Karpas-422 (cell line): ENCODE data around the gene SPOCD1. TPM values are rescaled to one million over a fixed set of nuclear protein-coding genes. Genes with fewer than 3 reads are reported as not detected.

ENCODE experiments used
- DNase-seq: peaks from one replicate; pipeline ENCODE4 v3.0.0-alpha.2; 2015
- H2AFZ ChIP-seq: fragments of 200-600 bp; sonication (generic); 2 replicates; pipeline ENCODE4 v1.6.1; 2014; ENCODE audit warnings: antibody characterized with exemption, low read length, mixed read lengths
- H3K27ac ChIP-seq: fragments of 200-600 bp; sonication (generic); 2 replicates; pipeline ENCODE4 v1.5.1; 2014; ENCODE audit warnings: mild to moderate bottlenecking, low read length, moderate library complexity
- H3K27me3 ChIP-seq: fragments of 200-600 bp; sonication (generic); 2 replicates; pipeline ENCODE4 v1.6.1; 2014; ENCODE audit warnings: low read length, mixed read lengths
- H3K36me3 ChIP-seq: fragments of 200-600 bp; sonication (generic); 2 replicates; pipeline ENCODE4 v1.6.1; 2014; ENCODE audit warnings: low read length, mixed read lengths; ENCODE audit not compliant: insufficient read depth
- H3K4me1 ChIP-seq: fragments of 200-600 bp; sonication (generic); 2 replicates; pipeline ENCODE4 v1.6.1; 2014; ENCODE audit warnings: mild to moderate bottlenecking, low read length, mixed read lengths
- H3K4me2 ChIP-seq: fragments of 200-600 bp; sonication (generic); 2 replicates; pipeline ENCODE4 v1.6.1; 2014; ENCODE audit warnings: low read length, low read depth, mild to moderate bottlenecking; ENCODE audit not compliant: poor library complexity, severe bottlenecking
- H3K4me3 ChIP-seq: fragments of 200-600 bp; sonication (generic); 2 replicates; pipeline ENCODE4 v1.5.1; 2014; ENCODE audit warnings: mild to moderate bottlenecking, antibody characterized with exemption, low read length, mixed read lengths
- H3K79me2 ChIP-seq: fragments of 200-600 bp; sonication (generic); 2 replicates; pipeline ENCODE4 v1.6.1; 2014; ENCODE audit warnings: mild to moderate bottlenecking, low read length, mixed read lengths
- H3K9ac ChIP-seq: fragments of 200-600 bp; sonication (generic); 2 replicates; pipeline ENCODE4 v1.6.0; 2014; ENCODE audit warnings: low read length
- H3K9me2 ChIP-seq: fragments of 200-600 bp; sonication (generic), shearing (Covaris generic); replicated peaks from 2 replicates; pipeline ENCODE4 v1.6.0; 2014; ENCODE audit warnings: mild to moderate bottlenecking, low read length, moderate library complexity; ENCODE audit not compliant: insufficient read depth
- H3K9me3 ChIP-seq: fragments of 300-700, 200-600 bp; sonication (generic); 2 replicates; pipeline ENCODE4 v1.6.1; 2014; ENCODE audit warnings: low read length, mixed read lengths
- H4K20me1 ChIP-seq: fragments of 200-600 bp; sonication (generic); 2 replicates; pipeline ENCODE4 v1.6.1; 2014; ENCODE audit warnings: mild to moderate bottlenecking, antibody characterized with exemption, low read length, low read depth; ENCODE audit not compliant: insufficient read depth
- total RNA-seq: library from RNA; depleted of rRNA; stranded (reverse); fragments of >200 nt; shearing (Covaris generic); gene quantifications from 2 replicates; pipeline ENCODE4 v1.2.3, GENCODE V29; 2014; ENCODE audit warnings: low replicate concordance

SPOCD1 gene
- total RNA-seq, 1 experiment from 2014 or later: not detected

DNA sequence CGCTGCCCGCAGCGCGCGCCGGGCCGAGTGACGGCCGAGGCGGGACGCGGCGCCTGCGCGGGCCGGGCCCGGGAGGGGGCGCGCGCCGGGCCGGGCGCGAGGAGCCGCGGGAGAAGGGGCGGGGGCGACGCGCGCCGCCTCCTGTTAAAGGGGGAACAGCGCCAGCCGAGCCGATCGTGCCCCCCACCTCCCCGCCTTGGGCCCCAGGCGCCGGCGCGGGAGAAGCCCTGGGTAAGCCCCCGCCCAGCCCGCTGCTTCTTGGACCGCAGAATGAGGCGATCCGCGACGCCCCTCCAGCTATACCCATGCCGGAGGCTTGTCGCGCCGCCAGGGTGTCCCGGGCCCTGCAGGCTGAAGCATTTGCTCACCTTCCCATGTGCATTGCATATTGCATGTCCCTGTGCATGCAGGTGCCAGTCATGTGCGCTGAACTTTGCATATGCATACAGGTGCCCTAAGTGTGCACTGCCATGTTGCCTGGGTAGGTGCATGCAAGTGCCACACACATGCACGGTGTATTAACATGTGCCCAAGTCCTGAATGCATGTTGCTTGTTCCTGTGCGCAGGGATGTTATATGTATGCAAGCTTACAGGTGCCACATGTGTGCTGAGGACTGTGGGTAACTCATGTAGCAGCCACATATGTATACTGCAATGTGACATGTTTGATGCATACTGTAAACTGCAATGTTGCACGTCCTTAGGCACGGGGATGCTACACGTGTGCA, 51.3 kb downstream of the SPOCD1 start, which contains the start of gene ADGRB2:
Gene ADGRB2, minus strand, starts transcription at position 29 of the 729 bp plus-strand sequence. CDS start 7,119 bp downstream, outside the sequence.
- peak; percentile 81 for DNase-seq
- Histone ChIP-seq H3K27ac (peak within 1 kb of the TSS; percentile 65), H4K20me1 (peaks cover 29% of the 10 kb centered on the region), H3K27me3 (no peaks in the 10 kb centered on the region), H3K9me3 (no peaks in the 10 kb centered on the region), H2AFZ (no peak within 1 kb of the TSS), H3K36me3 (no peaks in the 10 kb centered on the region), H3K4me1 (peaks cover 66% of the 10 kb centered on the region), H3K4me3 (peak within 1 kb of the TSS; percentile 88), H3K9ac (peak within 1 kb of the TSS; percentile 80), H3K79me2 (0 out of 2 replicates have a peak, but pooled peaks cover 4% of the 10 kb centered on the region), H3K4me2 (peak within 1 kb of the TSS; percentile 92), H3K9me2 (no peaks in the 10 kb centered on the region)

DNA sequence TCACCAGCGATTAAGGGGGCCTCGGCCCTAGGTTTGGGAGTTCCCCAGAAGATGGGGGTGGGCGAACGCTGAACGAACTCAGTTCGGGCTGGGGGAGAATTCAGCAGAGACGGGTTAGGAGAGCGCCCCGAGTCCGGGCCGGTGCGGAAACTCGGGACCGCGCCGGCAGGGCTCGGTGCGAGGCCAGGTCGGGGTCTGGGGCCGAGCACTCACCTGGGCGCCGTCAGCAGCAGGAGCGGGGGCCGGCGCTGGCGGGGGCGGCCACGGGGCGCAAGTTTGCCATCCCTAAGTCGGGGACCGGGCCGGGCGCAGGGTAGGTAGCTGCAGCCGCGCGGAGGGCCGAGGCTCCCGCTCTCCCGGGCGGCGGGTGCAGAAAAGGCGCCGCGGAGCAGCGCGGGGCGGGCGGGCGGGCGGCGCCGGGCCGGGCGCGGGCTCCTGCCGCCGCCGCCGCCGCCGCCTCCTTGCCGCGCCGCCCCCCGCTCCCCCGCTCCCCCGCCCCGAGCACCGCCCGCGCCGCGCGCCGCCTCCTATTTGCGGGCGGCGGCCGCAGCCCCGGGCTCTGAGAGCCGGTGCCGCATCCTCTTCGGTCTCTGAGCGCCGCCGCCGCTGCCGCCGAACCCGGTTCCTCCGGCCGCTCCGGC, 52.0 kb downstream of the SPOCD1 start:
- peak; percentile 65 for DNase-seq
- H2AFZ ChIP-seq: no peak overlapping the region

DNA sequence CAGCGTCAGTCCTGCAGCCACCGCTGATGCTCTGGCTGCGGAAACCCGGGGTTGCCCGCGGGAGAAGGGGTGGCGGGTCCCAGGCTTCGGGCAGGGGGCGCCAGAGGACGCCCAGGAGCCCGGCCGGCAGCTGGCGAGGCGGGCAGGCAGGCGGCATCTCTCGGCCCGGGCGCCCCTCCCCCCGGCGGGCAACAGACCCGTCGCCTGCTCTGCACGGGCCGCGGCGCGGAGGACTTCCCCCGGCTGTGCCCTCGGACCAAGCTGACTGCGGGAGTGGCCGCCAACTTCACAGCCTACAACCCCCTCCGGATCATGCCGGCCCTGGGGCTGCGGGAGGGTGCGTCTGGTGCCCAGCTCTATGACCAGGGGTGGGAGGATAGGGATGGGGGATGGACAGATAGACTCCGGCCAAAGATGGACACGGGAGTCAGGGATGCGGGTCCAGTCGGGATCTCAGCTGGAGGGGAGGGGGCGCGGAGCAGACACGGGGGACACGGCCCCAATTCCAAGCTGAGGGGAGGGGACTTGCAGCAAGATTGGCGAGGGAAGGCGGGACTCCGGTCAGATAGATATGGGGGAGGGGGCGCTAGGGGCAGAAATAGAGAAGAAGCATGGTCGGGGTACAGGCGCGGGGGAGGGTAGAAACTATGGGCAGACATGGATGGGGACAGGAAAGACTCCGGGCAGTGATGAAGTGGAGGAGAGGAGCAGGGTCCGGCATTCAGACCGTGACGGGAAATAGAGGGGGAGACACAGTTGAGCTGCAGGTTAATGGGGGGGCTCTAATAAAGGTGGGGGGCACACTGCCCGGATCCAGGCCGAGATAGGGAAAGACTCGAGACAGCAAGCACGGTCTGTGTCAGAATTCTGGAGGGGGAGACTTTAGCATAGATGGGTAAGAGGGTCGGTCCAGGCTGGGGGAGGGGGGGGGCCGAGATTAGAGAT, 52.8 kb downstream of the SPOCD1 start:
- Histone ChIP-seq H3K4me2 (peak overlapping the region; percentile 92), H3K27ac (peak overlapping the region; percentile 36; the same call in 1 of the 2 replicates), H2AFZ (peak overlapping the region; percentile 70; the same call in 1 of the 2 replicates), H3K36me3 (no peaks in the 10 kb centered on the region), H3K4me1 (peaks cover 56% of the 10 kb centered on the region), H3K9ac (peak overlapping the region; percentile 80), H4K20me1 (peaks cover 40% of the 10 kb centered on the region), H3K9me3 (no peaks in the 10 kb centered on the region), H3K9me2 (no peaks in the 10 kb centered on the region), H3K27me3 (no peaks in the 10 kb centered on the region), H3K79me2 (0 out of 2 replicates have a peak, but pooled peaks cover 7% of the 10 kb centered on the region), H3K4me3 (peak overlapping the region; percentile 88)
- DNase-seq: peak; percentile 92

More for the DNA sequence above, 52.0 kb downstream of the SPOCD1 start:
- Histone ChIP-seq H3K27ac (peak overlapping the region; percentile 36; the same call in 1 of the 2 replicates), H3K9me2 (no peaks in the 10 kb centered on the region), H3K27me3 (no peaks in the 10 kb centered on the region), H4K20me1 (peaks cover 36% of the 10 kb centered on the region), H3K79me2 (0 out of 2 replicates have a peak, but pooled peaks cover 7% of the 10 kb centered on the region), H3K4me2 (peak overlapping the region; percentile 92), H3K4me1 (peaks cover 60% of the 10 kb centered on the region), H3K36me3 (no peaks in the 10 kb centered on the region), H3K4me3 (peak overlapping the region; percentile 88), H3K9me3 (no peaks in the 10 kb centered on the region), H3K9ac (peak overlapping the region; percentile 80)

DNA sequence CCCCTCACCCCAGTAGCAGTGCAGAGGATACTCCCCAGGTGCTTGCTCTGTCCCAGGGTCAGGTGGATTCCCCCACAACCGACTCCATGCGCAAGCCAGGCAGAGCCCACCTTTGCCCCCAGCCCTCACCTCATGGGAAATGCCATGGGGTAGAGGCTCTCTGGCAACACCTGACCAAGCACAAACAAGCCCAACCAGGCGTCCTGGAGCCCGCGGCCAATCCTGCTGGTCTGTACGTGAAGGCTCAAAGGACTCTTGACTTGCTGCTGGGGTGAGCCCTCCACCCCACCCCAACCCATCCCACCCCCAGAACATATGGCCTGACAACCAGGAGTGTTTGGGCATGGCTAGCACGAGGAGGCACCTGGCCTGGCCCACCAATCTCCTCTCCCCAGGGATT, 53.5 kb downstream of the SPOCD1 start:
- DNase-seq: no peak
- Histone ChIP-seq H3K4me2 (peak overlapping the region; percentile 92), H3K4me3 (peak overlapping the region; percentile 88; the same call in 1 of the 2 replicates), H2AFZ (no peak overlapping the region), H3K9ac (peak overlapping the region; percentile 80), H3K9me3 (no peaks in the 10 kb centered on the region), H3K4me1 (peaks cover 56% of the 10 kb centered on the region), H3K79me2 (0 out of 2 replicates have a peak, but pooled peaks cover 7% of the 10 kb centered on the region), H4K20me1 (peaks cover 46% of the 10 kb centered on the region), H3K9me2 (no peaks in the 10 kb centered on the region), H3K27me3 (no peaks in the 10 kb centered on the region), H3K27ac (no peak overlapping the region), H3K36me3 (no peaks in the 10 kb centered on the region)

DNA sequence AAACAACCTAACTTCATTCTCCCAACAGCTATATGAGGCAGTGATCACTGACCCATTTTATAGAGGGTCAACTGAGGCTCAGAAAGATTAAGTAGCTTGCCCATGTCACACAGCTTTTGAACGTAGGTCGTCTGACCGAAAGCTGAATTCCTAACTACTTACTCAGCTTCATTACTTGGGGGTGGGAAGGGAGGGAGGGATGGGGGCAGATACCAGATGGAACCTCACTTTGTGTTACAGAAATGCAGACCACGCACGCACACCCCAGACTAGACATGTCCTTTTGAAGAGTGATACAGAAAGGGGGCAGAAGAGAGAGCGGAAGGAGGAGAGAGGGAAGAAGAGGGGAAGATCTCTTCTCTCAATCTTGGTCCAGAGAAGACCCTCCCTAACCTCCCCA, 53.9 kb downstream of the SPOCD1 start:
- Histone ChIP-seq H3K4me2 (peak overlapping the region; percentile 92), H3K36me3 (no peaks in the 10 kb centered on the region), H3K9ac (peak overlapping the region; percentile 80), H3K9me3 (no peaks in the 10 kb centered on the region), H3K9me2 (no peaks in the 10 kb centered on the region), H2AFZ (no peak overlapping the region), H3K79me2 (0 out of 2 replicates have a peak, but pooled peaks cover 7% of the 10 kb centered on the region), H3K27me3 (no peaks in the 10 kb centered on the region), H3K4me1 (peaks cover 55% of the 10 kb centered on the region), H3K27ac (no peak overlapping the region), H4K20me1 (peaks cover 46% of the 10 kb centered on the region), H3K4me3 (peak overlapping the region; percentile 59; the same call in 1 of the 2 replicates)
- no peak for DNase-seq

DNA sequence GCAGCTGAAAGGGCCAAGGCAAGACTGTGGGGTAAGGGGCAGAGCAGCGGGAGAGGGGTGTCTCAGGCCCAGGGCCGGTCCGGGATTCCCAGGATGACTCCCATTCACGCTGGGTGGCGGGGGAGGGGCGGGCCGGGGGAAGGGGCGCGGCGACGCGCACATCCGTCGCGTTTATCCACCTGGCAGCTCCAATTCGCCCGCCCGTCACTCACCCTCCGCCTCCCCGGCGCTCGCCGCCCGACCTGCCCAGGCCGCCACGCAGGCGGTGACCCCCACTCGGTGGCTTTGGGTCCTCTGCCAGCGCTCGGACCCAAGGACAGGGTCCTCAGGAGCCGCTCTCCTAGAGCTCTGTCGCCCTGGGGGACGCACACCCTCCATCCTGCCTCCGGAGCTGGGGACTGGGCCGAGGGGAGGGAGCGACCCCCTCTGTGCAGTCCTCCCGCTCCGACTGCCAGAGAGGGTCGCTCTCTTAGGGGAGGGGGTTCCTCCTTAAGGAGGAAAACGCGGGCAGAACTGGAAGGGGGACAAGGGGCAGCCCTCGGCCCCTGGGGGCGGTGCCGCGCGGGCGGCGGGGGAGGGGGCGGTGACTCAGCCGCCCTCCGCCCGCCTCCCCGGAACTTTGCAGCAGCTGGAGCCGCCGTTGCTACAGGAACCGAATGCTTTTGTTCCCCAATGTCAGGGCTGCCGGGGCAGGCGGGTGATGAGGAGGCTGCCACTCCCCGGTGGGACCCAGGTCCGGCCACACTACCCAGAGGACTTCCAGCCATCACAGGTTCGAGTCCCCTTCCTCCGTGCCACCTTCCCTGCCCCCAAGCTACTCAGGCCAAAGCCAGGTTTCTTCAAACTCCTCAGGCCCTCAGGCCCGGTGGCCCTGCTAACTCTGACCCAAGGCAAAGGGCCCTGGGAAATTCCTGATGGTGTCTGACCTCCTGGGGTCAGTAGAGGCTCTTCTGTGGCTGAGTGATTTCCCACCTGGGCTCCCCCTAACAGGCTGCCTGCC, 55.1 kb downstream of the SPOCD1 start:
- Histone ChIP-seq H3K9ac (peak overlapping the region; percentile 55), H3K27me3 (no peaks in the 10 kb centered on the region), H4K20me1 (peaks cover 46% of the 10 kb centered on the region), H3K9me2 (no peaks in the 10 kb centered on the region), H3K4me2 (peak overlapping the region; percentile 92), H2AFZ (no peak overlapping the region), H3K4me1 (peaks cover 44% of the 10 kb centered on the region), H3K79me2 (0 out of 2 replicates have a peak, but pooled peaks cover 7% of the 10 kb centered on the region), H3K36me3 (no peaks in the 10 kb centered on the region), H3K9me3 (no peaks in the 10 kb centered on the region), H3K4me3 (peak overlapping the region; percentile 59), H3K27ac (no peak overlapping the region)
- DNase-seq: peak; percentile 83
